ENCODE data around the gene TMEM175.

GRCh38 chr4:921830-922331 lies 10.4 kb upstream of the TMEM175 start:
- TF ChIP-seq POLR2A (IDR thresholded peaks at IDR 0.05) = no peak
- TF ChIP-seq CTCF (IDR thresholded peaks at IDR 0.05) = no peak

All from vagina (tissue), 2 donors.